HG02610 (cell line): ENCODE data around the gene ARID5B.

ENCODE experiments used
- ATAC-seq: cut with Tn5 transposase; IDR thresholded peaks from one replicate; pipeline ENCODE4 v1.9.1; 2021; ENCODE audit warnings: mild to moderate bottlenecking, moderate library complexity; ENCODE audit not compliant: unreplicated experiment

Gene ARID5B

DNA sequence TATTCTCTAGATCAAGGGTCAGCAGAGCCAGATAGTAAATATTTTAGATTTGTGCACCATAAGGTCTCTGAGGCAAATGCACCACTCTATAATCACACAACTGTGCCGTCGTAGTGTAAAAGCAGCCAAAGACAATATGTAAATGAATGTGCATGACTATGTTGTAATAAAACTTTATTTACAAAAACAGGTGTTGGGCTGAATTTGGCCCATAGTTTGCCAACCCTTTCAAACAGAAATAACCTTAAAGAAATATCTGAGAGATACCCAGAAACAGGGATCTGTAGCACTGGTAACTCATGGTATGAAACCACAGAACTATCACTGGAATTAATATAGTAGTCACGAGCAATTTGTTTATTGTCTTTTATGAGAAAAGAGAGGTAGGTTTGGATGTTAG lies 86.0 kb downstream of the ARID5B start:
- peak; percentile 30 for ATAC-seq

- ATAC-seq: peak; percentile 98
These were observed 86.5 kb downstream of the ARID5B start for GRCh38 chr10:61987951-61988379.

DNA sequence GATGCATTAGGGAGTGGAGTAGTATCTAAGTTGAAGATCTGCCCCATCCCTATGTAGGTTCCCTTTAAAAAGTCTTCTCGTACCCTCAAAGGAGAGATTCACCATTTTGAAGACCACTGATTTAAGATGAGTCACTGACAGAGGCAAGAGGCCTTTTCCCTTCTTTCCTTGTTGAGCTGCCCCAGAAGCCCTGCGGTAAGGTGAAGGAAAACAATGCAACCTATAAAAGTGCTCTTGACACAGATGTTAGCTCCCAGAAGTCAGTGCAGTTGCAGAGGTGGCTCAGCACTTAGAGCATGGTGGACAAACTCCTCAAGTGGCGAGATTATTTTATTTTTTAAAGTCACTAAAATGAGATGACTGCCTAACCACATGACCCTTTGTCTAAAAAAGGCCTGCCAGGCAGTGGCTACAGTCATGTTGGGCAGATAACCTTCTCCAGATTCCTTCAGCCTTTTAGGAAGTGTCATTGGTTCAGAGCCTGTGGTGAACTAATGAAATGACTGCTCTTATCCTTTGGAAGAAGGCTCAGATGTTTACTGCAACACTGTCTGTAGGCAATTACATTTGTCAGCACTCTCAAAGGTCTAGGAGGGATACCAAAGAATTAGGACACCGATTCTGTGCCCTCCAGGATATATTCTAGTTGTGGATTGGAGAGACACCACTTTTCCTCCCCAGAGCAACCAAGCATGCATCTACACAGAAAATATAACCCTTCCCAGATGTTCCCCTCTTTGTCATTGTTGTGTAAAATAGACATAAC lies 88.7 kb downstream of the ARID5B start:
- no peak for ATAC-seq

DNA sequence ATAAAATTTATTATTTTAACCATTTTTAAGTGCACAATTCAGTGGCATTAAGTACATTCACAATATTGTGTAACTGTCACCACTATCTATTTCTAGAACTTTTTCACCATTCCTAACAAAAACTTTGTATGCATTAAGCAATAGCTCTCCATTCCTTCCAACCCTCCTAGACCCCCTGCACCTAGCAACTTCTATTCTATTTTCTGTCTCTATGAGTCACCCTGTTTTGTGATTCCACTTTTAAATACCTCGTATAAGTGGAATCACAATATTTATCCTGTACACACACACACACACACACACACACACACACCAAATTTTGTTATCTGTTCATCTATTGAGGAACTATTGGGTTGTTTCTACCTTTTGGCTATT lies 89.2 kb downstream of the ARID5B start:
- ATAC-seq: no peak

DNA sequence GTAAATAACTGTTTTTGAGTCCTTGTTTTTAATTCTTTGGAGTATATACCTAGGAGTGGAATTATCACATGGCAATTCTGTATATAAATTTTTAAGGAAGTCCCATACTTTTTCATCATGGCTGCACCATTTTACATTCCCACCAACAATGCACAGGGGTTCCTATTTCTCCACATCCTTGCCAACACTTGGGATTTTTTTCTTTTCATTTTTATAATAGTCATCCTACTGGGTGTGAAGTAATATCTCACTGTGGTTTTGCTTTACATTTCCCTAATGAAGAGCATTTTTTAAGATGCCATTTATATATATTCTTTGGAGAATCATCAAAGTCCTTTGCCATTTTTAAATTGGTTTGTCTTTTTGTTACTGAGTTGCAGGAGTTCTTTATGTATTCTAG lies 89.7 kb downstream of the ARID5B start:
- no peak for ATAC-seq

GRCh38 chr10:61992059-61992460 lies 90.6 kb downstream of the ARID5B start:
- ATAC-seq: no peak

- no peak for ATAC-seq
These were observed 91.5 kb downstream of the ARID5B start for GRCh38 chr10:61992671-61993668.

DNA sequence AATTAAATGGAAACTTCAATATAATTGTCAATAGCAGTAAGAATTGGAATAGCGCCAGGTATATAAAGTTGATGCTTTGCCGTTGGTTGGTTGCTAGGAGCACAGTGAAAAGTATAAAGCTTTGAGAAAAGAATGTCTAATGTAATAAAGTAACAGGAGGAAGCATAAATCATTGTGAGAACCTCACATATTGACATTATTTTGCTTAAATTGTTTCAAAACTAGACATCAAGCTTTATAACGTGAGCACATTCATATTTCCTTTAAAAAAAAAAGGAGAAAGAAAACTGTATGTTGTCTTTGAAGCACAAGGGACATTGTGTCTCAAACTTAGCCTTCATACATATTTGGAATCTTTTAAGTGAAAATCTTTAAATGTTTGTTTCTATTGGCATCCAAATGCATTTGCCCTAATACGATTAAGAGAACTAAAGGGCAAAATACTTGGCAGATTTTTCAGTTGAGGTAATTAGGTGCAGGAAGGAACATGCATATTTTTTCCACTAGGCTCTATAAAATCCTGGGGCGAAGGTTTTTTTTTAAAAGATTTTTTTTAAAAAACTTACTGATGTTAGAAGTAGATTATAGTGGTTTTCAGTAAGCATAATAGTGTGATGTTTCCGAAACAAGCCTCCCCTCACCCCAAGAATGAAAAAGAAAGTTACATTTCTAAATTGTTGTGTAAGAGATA lies 92.4 kb downstream of the ARID5B start:
- ATAC-seq: no peak

DNA sequence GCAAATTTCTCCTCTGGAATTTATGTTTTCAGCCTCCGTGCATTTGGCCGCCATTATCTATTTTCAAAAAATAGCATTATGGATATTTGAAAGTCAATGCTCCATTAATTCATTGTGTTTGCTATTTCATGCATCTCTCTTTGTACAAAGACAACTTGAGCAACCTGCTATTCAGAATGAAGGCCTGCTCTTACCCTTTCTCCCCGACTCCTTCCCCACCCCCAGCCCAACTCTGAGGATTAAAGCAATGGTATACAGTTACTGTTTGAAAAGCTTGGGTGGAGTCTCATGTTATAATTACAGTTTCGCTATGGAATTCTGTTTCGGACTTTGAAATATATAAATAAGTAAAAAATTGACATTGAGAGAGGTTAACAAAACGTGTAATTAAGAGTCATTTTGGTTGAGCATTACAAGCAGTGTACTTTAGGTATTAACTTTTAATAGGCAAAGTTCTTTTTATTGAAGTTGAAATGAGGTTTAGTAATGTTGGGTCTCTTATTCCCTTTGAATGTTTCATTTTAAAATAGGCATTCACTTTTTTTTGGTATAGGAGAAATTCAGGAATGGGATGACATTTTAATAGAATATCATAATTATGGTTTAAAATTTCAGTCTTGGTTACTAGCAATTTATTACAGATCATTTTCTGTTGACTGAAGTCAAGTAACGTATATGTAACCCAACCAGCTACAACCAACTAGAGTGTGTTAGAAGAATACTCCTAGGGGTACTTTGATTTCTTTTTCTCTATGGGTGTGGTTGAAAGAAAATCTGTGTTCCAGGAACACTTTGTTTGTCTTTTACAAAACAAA lies 93.1 kb downstream of the ARID5B start:
- ATAC-seq: no peak

DNA sequence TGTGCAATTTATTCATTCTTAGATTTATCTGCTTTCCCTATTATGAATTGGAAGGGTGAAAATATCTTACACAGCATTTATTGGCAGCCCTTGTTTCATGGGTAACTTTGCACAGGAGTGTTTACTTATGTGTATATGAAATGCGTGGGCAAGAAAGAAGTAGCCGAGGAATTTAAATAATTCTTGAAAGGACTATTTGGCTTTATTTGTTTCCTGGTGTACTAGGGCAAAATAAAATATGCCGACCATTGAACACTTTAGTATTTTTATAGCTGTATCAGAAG lies 93.7 kb downstream of the ARID5B start:
- ATAC-seq: no peak

DNA sequence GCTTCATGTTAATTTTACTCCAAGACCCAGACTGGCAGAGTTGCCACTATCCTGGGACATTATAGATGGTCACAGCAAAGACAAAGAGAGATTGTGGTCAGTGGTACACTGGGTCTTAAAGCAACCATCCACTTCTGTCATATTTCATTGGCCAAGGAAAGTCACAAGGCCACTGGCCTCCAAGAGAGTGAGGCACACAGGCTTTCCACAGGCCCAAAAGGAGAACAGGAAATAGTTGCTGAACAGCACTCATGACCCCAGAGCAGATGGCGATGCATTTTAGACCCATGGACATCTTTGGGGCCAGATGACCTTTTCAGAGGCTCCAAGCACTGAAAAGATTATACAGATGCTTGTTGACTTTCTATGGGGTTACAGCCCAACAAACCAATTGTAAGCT lies 97.4 kb downstream of the ARID5B start:
- ATAC-seq: no peak

GRCh38 chr10:62000037-62000603 lies 98.6 kb downstream of the ARID5B start:
- peak; percentile 80 for ATAC-seq

GRCh38 chr10:62000726-62001125 lies 99.2 kb downstream of the ARID5B start:
- peak; percentile 6 for ATAC-seq

- ATAC-seq: peak; percentile 38
These were observed 100.4 kb downstream of the ARID5B start for GRCh38 chr10:62001898-62002297.

GRCh38 chr10:62002753-62003152 lies 101.3 kb downstream of the ARID5B start:
- ATAC-seq: no peak

- no peak for ATAC-seq
These were observed 102.5 kb downstream of the ARID5B start for GRCh38 chr10:62004042-62004441.

DNA sequence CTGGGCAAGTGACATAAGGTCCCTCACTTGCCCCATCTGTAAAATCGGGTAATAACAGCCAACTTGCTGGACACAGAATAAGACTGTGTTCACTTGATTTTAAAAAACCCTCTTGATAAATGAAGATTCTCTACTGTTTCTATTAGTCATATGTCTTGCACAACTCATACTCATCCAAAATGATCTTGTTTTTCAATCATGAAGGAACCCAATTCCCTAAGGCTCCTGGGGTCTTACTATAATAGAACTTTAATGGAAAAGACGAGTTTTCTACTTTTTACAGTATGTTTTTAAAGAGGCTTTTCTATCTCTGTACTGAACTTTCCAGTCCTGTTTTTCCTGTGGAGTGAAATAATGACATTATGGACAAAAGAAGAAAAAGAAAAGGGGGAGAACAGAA lies 103.8 kb downstream of the ARID5B start:
- no peak for ATAC-seq

GRCh38 chr10:62005687-62006086 lies 104.2 kb downstream of the ARID5B start:
- no peak for ATAC-seq

DNA sequence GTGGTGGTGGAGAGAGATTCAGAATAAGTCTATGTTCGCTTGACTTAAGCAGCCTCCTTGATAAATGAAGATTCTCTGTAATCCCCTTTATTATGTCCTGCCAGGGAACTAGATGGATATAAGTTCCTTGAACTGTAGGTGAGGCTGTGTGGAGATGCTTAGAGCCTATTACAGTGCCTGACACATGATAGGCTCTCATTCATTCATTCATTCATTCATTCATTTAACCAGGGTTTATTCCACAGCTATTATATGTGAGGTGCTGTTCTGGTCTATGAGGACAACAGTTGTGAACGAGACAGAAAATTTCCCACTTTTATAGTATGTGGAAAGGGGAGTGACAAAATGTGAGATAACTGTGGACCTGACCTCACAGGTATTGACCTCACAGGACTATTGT lies 105.6 kb downstream of the ARID5B start:
- no peak for ATAC-seq

GRCh38 chr10:62008196-62008595 lies 106.7 kb downstream of the ARID5B start:
- no peak for ATAC-seq
